Osteocyte (in vitro differentiated cells): ENCODE measurements around the gene PRTN3. TPM values are rescaled to one million over a fixed set of nuclear protein-coding genes. Genes with fewer than 3 reads are reported as not detected.
"Not testable (repeated sequence)": the region's sequence is repeated elsewhere in the genome, so short reads cannot be mapped to it uniquely, and the experiment has no call there.

Source experiments
- DNase-seq: peaks from one replicate; pipeline ENCODE4 v3.0.0; 2021; ENCODE audit warnings: mixed read lengths; ENCODE audit not compliant: unreplicated experiment; ENCODE audit errors: extremely low spot score
- H3K27ac Mint-ChIP-seq: one replicate; pipeline ENCODE4 v1.8.0; 2021; ENCODE audit warnings: mild to moderate bottlenecking, mixed read lengths; ENCODE audit not compliant: unreplicated experiment
- H3K27me3 Mint-ChIP-seq: one replicate; pipeline ENCODE4 v1.8.0; 2021; ENCODE audit warnings: mixed read lengths; ENCODE audit not compliant: unreplicated experiment
- H3K36me3 Mint-ChIP-seq: one replicate; pipeline ENCODE4 v1.8.0; 2021; ENCODE audit warnings: mixed read lengths; ENCODE audit not compliant: unreplicated experiment
- H3K4me1 Mint-ChIP-seq: one replicate; pipeline ENCODE4 v1.8.0; 2021; ENCODE audit warnings: mixed read lengths; ENCODE audit not compliant: unreplicated experiment
- H3K4me3 Mint-ChIP-seq: one replicate; pipeline ENCODE4 v1.8.0; 2021; ENCODE audit warnings: mild to moderate bottlenecking, moderate library complexity, mixed read lengths; ENCODE audit not compliant: unreplicated experiment
- H3K9me3 Mint-ChIP-seq: one replicate; pipeline ENCODE4 v1.8.0; 2021; ENCODE audit warnings: mixed read lengths; ENCODE audit not compliant: unreplicated experiment
- CTCF ChIP-seq: fragments of 200-600 bp; sonication (generic); IDR thresholded peaks from 2 replicates; pipeline ENCODE4 v1.5.0; 2021; ENCODE audit warnings: antibody characterized with exemption, mild to moderate bottlenecking, moderate library complexity
- total RNA-seq: library from RNA; stranded (reverse); gene quantifications from 2 replicates; pipeline ENCODE4 v1.2.1, GENCODE V29; 2021

The PRTN3 gene
- total RNA-seq, 1 donor from 2014 or later: not detected

DNA sequence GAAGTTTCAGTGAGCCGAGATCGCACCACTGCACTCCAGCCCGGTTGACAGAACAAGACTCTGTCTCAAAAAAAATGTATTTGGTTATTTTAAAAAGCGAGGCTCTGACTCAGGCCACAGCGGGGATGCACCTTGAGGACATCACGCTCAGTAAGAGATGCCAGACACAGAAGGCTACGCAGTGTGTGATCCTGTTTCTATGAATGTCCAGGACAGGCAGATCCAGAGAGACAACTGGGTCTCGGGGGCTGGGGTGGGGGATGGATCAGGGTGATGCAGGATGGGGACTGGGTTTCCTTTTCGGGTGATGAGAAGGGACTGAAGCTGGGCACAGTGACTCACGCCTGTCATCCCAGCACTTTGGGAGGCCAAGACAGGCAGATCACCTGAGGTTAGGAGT lies 46.8 kb downstream of the PRTN3 start:
- H3K27ac Mint-ChIP-seq: no peak overlapping the region
- no peak overlapping the region for H3K4me3 Mint-ChIP-seq
- H3K27me3 Mint-ChIP-seq: no peaks in the 10 kb centered on the region
- peaks cover 7% of the 10 kb centered on the region for H3K36me3 Mint-ChIP-seq
- H3K4me1 Mint-ChIP-seq: peaks cover 8% of the 10 kb centered on the region
- no peak for DNase-seq
- H3K9me3 Mint-ChIP-seq: no peaks in the 10 kb centered on the region
- TF ChIP-seq CTCF: no peak

DNA sequence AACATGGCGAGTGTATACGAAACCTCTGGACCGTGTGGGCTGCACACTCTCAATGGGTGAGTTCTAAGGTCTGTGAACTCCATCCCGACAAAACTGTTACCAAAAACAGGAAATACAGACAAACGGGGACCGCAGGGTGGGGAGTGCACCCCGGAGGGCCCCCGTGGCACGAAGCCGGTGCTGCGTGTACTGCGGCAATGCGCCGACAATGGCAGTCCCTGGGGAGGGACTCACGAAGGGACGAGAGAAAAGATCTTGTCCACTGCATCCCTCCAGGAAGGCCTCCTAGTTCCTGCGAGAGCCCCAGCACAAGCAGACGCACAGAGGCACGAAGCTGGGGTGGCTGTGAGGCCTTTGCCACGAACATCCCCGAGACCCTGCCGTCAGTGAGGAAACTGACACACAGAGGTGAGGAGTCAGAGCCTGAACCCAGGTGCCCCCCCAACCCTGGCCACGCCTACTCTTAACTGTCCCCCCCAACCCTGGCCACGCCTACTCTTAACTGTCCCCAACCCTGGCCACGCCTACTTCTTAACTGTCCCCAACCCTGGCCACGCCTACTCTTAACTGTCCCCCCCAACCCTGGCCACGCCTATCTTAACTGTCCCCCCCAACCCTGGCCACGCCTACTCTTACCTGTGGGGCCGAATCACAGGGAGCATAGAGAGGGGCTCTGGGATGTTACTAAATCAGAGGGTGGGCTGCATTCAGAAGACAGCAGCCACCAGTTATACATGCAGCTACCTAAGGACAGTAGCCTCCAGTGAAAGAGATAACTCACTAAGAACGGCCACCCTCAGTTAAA lies 48.0 kb downstream of the PRTN3 start:
- Mint-ChIP-seq H3K27ac (no peak overlapping the region), H3K4me1 (peaks cover 15% of the 10 kb centered on the region), H3K9me3 (no peaks in the 10 kb centered on the region), H3K36me3 (peaks cover 7% of the 10 kb centered on the region), H3K4me3 (no peak overlapping the region), H3K27me3 (no peaks in the 10 kb centered on the region)
- no peak for DNase-seq
- no peak for TF ChIP-seq CTCF

DNA sequence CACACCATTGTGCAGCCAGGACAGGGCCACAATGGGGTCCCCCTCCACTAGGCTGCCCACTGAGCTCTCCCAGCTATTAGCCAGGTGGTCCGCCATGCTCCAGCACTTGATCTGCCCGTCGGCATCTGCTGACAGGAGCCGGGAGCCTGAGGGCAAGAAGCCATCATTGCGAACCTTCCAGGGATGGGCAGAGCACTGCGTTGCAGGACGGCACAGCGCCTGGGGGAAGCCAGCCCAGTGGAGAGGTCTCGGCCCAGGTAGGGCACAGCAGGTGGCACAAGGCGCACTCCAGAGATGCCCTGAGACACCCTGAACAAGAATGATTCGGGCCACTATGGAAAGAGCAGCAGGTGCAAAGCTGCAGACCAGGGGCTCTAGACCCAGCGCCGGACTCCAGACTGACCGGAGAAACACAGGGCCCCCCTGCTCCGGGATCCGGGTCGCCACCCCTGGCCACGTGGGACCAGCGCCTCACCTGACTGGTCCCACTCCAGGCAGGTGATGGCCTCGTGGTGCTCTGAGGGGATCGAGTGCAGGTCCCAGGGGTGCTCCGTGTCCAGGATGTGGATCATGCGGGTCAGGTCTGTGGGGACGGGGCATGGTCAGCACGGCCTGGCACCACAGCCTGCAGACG lies 49.0 kb downstream of the PRTN3 start:
- TF ChIP-seq CTCF: no peak
- peaks cover 2% of the 10 kb centered on the region for H3K36me3 Mint-ChIP-seq
- DNase-seq: no peak
- no peaks in the 10 kb centered on the region for H3K9me3 Mint-ChIP-seq
- no peak overlapping the region for H3K27ac Mint-ChIP-seq
- peak overlapping the region; percentile 14 for H3K4me3 Mint-ChIP-seq
- peaks cover 17% of the 10 kb centered on the region for H3K4me1 Mint-ChIP-seq
- no peaks in the 10 kb centered on the region for H3K27me3 Mint-ChIP-seq

DNA sequence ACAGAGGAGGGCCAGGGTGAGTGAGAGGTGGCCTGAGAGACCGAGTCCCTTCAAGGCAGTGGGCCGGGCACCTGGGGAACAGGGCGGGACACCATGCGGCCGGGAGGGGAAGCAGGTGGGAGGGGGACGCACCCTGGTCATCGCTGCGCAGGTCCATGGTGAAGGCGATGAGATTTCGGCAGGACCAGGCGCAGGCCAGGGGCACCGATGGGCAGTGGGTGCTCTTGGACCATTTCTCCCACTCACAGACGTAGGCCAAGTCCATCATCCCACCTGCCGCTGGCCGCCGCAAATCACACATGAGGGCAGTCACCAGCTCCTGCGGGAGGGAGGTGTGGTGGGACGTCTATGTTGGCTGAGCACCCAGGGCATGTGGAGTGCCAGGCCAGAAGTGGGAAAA lies 50.0 kb downstream of the PRTN3 start:
- Mint-ChIP-seq H3K36me3 (peaks cover 2% of the 10 kb centered on the region), H3K27ac (peak overlapping the region; percentile 31), H3K9me3 (no peaks in the 10 kb centered on the region), H3K4me3 (peak overlapping the region; percentile 62), H3K4me1 (peaks cover 17% of the 10 kb centered on the region), H3K27me3 (no peaks in the 10 kb centered on the region)
- DNase-seq: no peak
- no peak for TF ChIP-seq CTCF

- H3K4me3 Mint-ChIP-seq: peak overlapping the region; percentile 79
- not testable (repeated sequence) for H3K27me3 Mint-ChIP-seq, DNase-seq, H3K36me3 Mint-ChIP-seq, H3K9me3 Mint-ChIP-seq
- H3K27ac Mint-ChIP-seq: peak overlapping the region; percentile 34
- peaks cover 17% of the 10 kb centered on the region for H3K4me1 Mint-ChIP-seq
Observed at GRCh38 chr19:891421-892200, 50.8 kb downstream of the PRTN3 start.
